Endothelial cell of umbilical vein (primary cell): ENCODE measurements around the gene HLX. TPM values are rescaled to one million over a fixed set of nuclear protein-coding genes. Genes with fewer than 3 reads are reported as not detected.

ENCODE experiments used
- BruUV-seq: library from RNA; stranded (reverse); fragments of 400-500 nt; replicated peaks from 2 replicates; lab custom pipeline; 2021; lab: Mats Ljungman, UMichigan
- CTCF ChIA-PET: fragments of 300-600, 350-600 bp; sonication (Branson Sonifier 250); formaldehyde crosslinking; loops from one replicate; lab custom pipeline; 2021; ENCODE audit warnings: antibody characterized with exemption, inconsistent platforms; lab: Charles Lee
- POLR2A ChIA-PET: fragments of 300-600, 350-600 bp; sonication (Branson Sonifier 250); formaldehyde crosslinking; loops from one replicate; lab custom pipeline; 2021; ENCODE audit warnings: antibody characterized with exemption, inconsistent platforms; lab: Charles Lee
- DNase-seq: peaks from one replicate; pipeline ENCODE4 v3.0.0-alpha.2; 2011; ENCODE audit warnings: low read depth, low spot score
- FAIRE-seq: peaks from 2 replicates; lab custom pipeline; 2011; peaks lifted over from hg19 to GRCh38; lab: Jason Lieb, UNC
- H2AFZ ChIP-seq: 2 replicates; pipeline ENCODE4 v1.6.0; 2012; ENCODE audit warnings: low read depth, low read length, control low read depth, inconsistent platforms
- H3K27ac ChIP-seq: 2 replicates; pipeline ENCODE4 v1.5.1; 2011; ENCODE audit warnings: low read depth, mild to moderate bottlenecking, control low read depth, low read length, moderate library complexity; ENCODE audit not compliant: insufficient read depth
- H3K27me3 ChIP-seq, 2 experiments: 2 replicates each; pipeline versions ENCODE4 v1.6.0 to v1.6.1; 2011; ENCODE audit warnings: low read length in 2 of 2, mixed read lengths in 1 of 2; ENCODE audit not compliant: control insufficient read depth in 2 of 2, insufficient read depth in 2 of 2
- H3K36me3 ChIP-seq, 2 experiments: 2 replicates in 1 of 2; 3 replicates in 1 of 2; pipeline ENCODE4 v1.5.1; 2011; ENCODE audit warnings: low read length in 2 of 2, mild to moderate bottlenecking in 1 of 2, moderate library complexity in 1 of 2; ENCODE audit not compliant: control insufficient read depth in 2 of 2, insufficient read depth in 2 of 2; ENCODE audit errors: extremely low read depth in 1 of 2
- H3K4me1 ChIP-seq: 3 replicates; pipeline ENCODE4 v1.5.1; 2011; ENCODE audit warnings: mild to moderate bottlenecking, low read length; ENCODE audit not compliant: control insufficient read depth, insufficient read depth; ENCODE audit errors: extremely low read depth
- H3K4me2 ChIP-seq: 2 replicates; pipeline ENCODE4 v1.6.1; 2011; ENCODE audit warnings: low read length, control low read depth, mixed read lengths; ENCODE audit not compliant: insufficient read depth
- H3K4me3 ChIP-seq, 3 experiments: fragments of 200-600 bp in 1 of 3; sonication (generic), shearing (Covaris generic) in 1 of 3; replicated peaks in 1 of 3; 2 replicates each; pipeline ENCODE4 v1.5.1; 2011 to 2016; ENCODE audit warnings: control low read depth in 3 of 3, low read length in 3 of 3, mild to moderate bottlenecking in 2 of 3, inconsistent platforms in 1 of 3, low read depth in 1 of 3, moderate library complexity in 1 of 3; ENCODE audit not compliant: insufficient read depth in 1 of 3
- H3K79me2 ChIP-seq: 2 replicates; pipeline ENCODE4 v1.6.0; 2012; ENCODE audit warnings: low read length, inconsistent platforms; ENCODE audit not compliant: control insufficient read depth, insufficient read depth
- H3K9ac ChIP-seq: replicated peaks from 2 replicates; pipeline ENCODE3; 2011; ENCODE audit warnings: low read length, control low read depth; ENCODE audit not compliant: insufficient read depth; ENCODE audit errors: extremely low read depth
- H3K9me1 ChIP-seq: replicated peaks from 3 replicates; pipeline ENCODE4 v1.6.0; 2011; ENCODE audit warnings: mild to moderate bottlenecking, low read length; ENCODE audit not compliant: control insufficient read depth, insufficient read depth; ENCODE audit errors: extremely low read depth
- H3K9me3 ChIP-seq: replicated peaks from 2 replicates; pipeline ENCODE4 v1.5.1; 2012; ENCODE audit warnings: low read length, inconsistent platforms; ENCODE audit not compliant: control insufficient read depth, insufficient read depth
- H4K20me1 ChIP-seq: replicated peaks from 2 replicates; pipeline ENCODE3; 2011; ENCODE audit warnings: mild to moderate bottlenecking, low read length; ENCODE audit not compliant: control insufficient read depth, insufficient read depth; ENCODE audit errors: extremely low read depth
- CTCF ChIP-seq, 2 donors: IDR thresholded peaks; 1 replicate in 1 of 2; 2 replicates in 1 of 2; pipeline ENCODE4 v1.5.1; 2011; ENCODE audit warnings: low read length in 2 of 2, mild to moderate bottlenecking in 2 of 2, moderate library complexity in 2 of 2, control low read depth in 1 of 2, inconsistent platforms in 1 of 2, low read depth in 1 of 2; ENCODE audit not compliant: insufficient read depth in 1 of 2; ENCODE audit errors: extremely low read depth in 1 of 2
- EZH2 ChIP-seq: IDR thresholded peaks from 2 replicates; pipeline ENCODE4 v1.6.1; 2012; ENCODE audit warnings: borderline replicate concordance, low read depth, mild to moderate bottlenecking, moderate library complexity, low read length, inconsistent platforms; ENCODE audit not compliant: severe bottlenecking
- FOS ChIP-seq: IDR thresholded peaks from 2 replicates; pipeline ENCODE4 v1.6.1; 2011; ENCODE audit warnings: mild to moderate bottlenecking, low read length, moderate library complexity, borderline replicate concordance; ENCODE audit not compliant: insufficient read depth
- GATA2 ChIP-seq: IDR thresholded peaks from 2 replicates; pipeline ENCODE4 v1.7.0; 2011; ENCODE audit warnings: low read depth, mild to moderate bottlenecking, moderate library complexity, mixed read lengths, low read length; ENCODE audit not compliant: insufficient read length, insufficient read depth
- JUN ChIP-seq: IDR thresholded peaks from 2 replicates; pipeline ENCODE4 v1.6.1; 2011; ENCODE audit warnings: borderline replicate concordance, low read depth; ENCODE audit not compliant: insufficient read length, insufficient read depth
- MAX ChIP-seq: IDR thresholded peaks from 2 replicates; pipeline ENCODE4 v1.6.1; 2011; ENCODE audit not compliant: insufficient read depth, insufficient read length
- MYC ChIP-seq: IDR thresholded peaks from one replicate; pipeline ENCODE4 v1.6.1; 2011; ENCODE audit warnings: mild to moderate bottlenecking, low read depth, low read length
- POLR2A ChIP-seq: IDR thresholded peaks from 2 replicates; pipeline ENCODE4 v1.6.1; 2012; ENCODE audit warnings: low read depth, mild to moderate bottlenecking, control low read depth, low read length
- POLR2AphosphoS5 ChIP-seq: IDR thresholded peaks from 2 replicates; pipeline ENCODE4 v1.6.1; 2012; ENCODE audit warnings: low read depth, mild to moderate bottlenecking, control low read depth, low read length, moderate library complexity; ENCODE audit not compliant: insufficient read depth
- dilution Hi-C: fragments of 300-500 bp; cut with MboI; formaldehyde crosslinking; loops from one replicate; pipeline ENCODE4 v1.15.0; 2019; ENCODE audit warnings: low sequenced_read_pairs; ENCODE audit not compliant: extremely low pct_ligation_motif_present
- intact Hi-C: fragments of 100-400 bp; cut with micrococcal nuclease; formaldehyde crosslinking; loops from one replicate; pipeline ENCODE4 v1.10.0; 2022
- polyA plus RNA-seq, 4 experiments: library from polyadenylated mRNA; depleted of rRNA in 3 of 4; stranded (reverse) in 3 of 4; unstranded in 1 of 4; fragments of >200 nt; gene quantifications; 2 replicates each; pipeline versions ENCODE4 v1.2.1 to v1.2.3, GENCODE V29; 2011 to 2012; ENCODE audit warnings: missing spikeins in 1 of 4
- total RNA-seq: library from RNA; stranded (reverse); gene quantifications from 2 replicates; pipeline ENCODE4 v1.2.3, GENCODE V29; 2021

Gene HLX
- total and polyA plus RNA-seq, 2 donors (not counting 3 experiments of a cell fraction or from before 2014, with no cell fraction given): 7.5 to 39.1 TPM

GRCh38 chr1:220902916-220903315, 23.7 kb downstream of the HLX start:
- Histone ChIP-seq H3K9me3 (no peaks in the 10 kb centered on the region), H3K9me1 (no peaks in the 10 kb centered on the region), H2AFZ (no peak overlapping the region), H4K20me1 (no peaks in the 10 kb centered on the region), H3K27ac (no peak overlapping the region), H3K27me3 (peaks cover 15 to 26% of the 10 kb centered on the region in 2 experiments), H3K9ac (no peak overlapping the region), H3K4me2 (no peak overlapping the region), H3K4me1 (no peaks in the 10 kb centered on the region), H3K79me2 (no peaks in the 10 kb centered on the region), H3K36me3 (no peaks in the 10 kb centered on the region), H3K4me3 (no peak overlapping the region)
- DNase-seq (no peak), FAIRE-seq (no peak)
- dilution Hi-C loops: no loop called here
- ChIA-PET POLR2A (no interaction called here), CTCF (interaction anchor here (0.8 to 1.8 kb wide), 2 partner anchors 25 to 300 kb away, joined by 3 to 6 read pairs; no protein-coding TSS in a partner anchor)
- BruUV-seq: no TSS peak
- intact Hi-C loops: no loop called here
- TF ChIP-seq GATA2 (no peak), EZH2 (no peak), MAX (no peak), CTCF (IDR thresholded peaks at IDR 0.05; ENCODE audit: extremely low read depth in 1 of 2, insufficient read depth in 1 of 2, low read depth in 1 of 2, low read length in 2 of 2) (no peak), JUN (no peak), POLR2AphosphoS5 (no peak), MYC (no peak), FOS (no peak), POLR2A (no peak)
